Measurements from ENCODE around the gene FIBCD1.
A peak's percentile ranks its signal among the peaks of the same experiment; 100 is the strongest.
"Not testable (repeated sequence)": the region's sequence is repeated elsewhere in the genome, so short reads cannot be mapped to it uniquely, and the experiment has no call there.

FIBCD1 gene

DNA sequence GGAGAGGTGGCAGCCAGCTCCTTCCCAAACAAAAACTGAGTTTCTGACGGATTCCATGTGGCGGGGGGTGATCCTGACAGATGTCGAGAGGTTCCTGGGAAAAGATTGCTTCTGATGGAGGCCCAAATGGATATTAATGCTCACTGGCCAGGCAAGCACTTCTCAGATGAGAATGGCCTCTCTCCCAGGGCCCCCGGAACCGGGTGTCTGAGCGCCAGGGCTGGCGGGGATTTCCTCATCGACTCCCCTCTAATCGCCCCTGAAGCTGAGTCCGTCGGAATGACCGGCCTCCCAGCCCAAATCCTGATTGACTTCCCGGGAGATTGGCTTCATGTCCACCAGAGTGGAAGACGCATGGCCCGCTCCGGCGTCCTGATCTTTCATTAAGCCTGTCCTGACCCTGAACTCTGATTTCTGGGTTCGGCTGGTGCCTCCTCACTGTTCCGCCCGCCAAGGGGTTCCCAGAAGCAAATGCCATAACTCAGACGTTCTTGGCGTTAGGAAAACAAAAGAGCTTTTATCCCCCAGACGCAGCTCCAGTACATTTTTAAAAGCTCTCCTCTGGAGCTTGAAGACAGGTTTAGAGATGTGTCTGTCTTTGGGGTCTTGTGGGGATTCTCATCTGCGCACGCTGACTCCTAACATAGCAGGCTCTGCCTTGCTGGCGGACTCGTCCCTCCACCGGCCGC is 17.6 kb downstream of the FIBCD1 start:
- no peak for DNase-seq

DNA sequence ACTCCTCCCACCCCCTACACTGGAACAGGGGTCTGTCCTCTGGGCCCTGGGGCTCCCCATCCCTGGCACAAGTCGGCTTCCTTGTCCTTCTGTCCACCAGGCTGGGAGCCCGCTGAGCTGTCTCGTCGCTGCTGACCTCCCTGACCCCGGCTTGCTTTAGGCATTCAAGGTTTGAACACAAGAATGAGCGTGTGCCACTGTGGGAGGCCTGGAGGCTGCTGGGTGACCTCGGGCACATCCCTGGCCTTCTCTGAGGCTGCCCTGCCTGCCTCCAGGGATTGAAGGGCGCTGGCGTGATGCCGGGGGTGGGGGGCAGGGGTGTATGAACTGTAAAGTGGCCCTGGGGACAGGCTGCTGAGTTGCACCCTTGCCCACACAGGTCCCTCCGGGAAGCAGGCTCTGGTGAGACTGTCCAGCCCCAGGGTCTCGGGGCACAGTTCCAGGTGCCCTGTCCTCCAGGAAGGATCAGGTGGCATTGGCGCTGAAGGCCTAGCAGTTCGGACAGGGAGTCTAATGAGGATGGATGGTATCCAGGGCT is 18.2 kb downstream of the FIBCD1 start:
- no peak for DNase-seq

DNA sequence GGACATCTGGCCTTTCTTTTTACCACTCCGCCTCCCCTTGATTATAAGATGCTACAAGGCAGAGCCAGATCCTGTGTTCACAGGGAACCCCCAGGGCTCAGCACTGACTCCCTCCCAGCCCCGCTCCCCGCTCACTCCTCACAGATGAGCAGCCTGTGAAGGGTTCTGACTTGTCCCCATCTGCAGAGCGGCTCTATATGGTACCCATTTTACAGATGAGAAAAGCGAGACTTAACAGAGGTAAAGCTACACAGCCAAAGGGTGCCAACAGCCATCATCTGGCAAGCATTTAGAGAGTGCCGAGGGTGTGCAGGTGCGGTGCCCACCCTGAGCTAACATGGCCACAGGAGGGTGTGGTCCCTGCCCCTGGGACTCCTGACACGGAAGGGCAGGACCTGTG is 18.8 kb downstream of the FIBCD1 start:
- DNase-seq: no peak

DNA sequence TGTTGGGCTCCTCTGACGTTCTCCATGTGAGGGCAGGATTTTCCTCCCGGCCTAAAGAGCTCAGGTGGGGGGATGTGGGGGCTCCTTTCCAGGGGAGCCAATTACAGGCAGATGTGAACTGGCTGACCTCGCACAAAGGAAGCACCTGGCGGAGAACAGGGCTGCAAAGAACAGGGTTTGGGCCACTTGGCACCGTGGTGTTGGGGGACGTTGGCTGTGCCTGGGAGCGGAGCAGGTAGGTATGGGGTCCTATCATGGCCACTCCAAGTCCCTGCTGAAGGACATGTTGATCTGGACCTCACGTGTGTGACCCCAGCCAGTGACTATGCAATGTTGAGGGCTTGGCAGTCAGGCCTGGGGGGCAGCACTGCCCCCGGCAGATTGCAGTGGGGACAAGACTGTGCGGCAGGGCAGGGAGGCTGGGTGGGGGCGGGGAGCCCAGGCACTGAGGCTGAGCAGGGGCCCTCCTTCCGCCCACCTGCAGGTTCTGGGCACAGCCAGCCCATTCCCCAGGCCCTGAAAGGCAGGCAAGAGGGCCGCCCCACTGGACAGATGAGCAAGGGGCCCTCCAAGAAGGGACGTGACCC is 19.4 kb downstream of the FIBCD1 start:
- no peak for DNase-seq

DNA sequence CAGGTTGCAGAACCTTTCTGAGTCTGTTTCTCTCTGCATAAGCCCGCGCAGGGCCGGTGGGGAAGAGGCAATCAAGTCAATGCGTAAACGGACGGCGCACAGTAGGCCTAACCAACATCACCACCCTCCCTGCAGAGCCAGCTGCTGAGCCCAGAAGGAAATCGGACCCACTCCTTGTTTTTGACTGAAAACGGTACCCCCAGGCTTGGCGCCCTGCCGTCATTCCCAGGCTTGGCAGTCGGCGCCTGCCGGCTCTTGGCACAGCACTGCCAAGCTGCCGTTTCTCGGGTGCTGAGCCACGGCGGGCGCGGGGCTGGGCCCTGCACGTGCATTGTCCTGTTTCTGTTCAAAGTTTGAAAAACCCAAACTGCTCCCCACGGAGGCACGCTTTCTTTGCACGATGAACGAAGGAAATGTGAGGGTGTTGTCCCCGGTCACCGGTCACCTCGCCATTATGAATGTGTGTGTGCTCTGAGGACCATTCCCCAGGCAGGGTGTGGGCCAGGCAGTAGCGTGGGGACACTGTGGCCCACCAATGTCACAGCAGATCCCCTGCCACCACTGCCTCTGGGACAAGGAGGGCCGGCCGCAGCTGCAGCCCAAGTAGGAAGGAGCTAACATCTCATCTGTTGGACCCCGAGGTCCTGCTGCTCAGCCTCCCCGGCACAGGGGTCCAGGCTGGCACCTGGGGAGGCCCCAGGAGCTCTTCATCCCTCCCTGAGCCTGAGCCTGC is 20.1 kb downstream of the FIBCD1 start:
- DNase-seq: no peak

GRCh38 chr9:130918101-130918825 is 20.8 kb downstream of the FIBCD1 start:
- DNase-seq: no peak

DNA sequence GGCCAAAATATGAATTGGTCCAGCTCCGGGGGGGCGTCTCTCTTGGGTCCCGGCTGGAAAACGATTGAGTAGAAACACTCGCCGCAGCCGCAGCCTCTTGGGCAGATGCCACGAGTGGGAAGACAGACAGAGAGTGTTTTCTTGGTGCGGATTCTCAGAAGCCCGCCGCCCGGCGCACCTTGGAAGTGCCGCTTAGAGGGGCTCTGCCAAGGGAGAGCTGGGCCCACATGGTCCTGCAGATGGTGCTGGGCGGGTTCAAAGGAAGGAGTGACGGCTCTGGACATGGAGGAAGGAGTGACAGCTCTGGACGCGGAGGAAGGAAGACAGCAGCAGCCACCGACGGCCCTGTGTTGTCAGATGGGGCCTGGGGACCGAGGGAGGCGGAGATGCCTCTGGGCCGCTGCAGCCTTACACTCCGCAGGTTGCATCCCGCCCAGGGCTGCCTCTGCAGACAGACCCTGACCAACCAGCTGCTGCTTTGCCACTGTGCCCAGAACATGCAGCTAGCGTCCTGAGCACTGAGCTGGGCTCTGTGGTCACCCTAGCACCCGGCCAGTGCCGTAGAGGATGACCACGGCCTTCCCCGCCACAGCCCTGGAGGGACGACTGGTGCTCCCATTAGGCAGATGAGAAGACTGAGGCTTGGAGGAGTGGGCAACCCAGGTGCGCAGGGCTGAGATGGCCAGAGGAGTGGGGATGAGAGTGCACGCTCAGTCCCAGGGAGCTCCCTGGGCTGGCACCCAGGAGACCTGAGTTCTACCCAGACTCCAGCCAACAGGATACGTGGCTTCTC is 21.7 kb downstream of the FIBCD1 start:
- DNase-seq: no peak

DNA sequence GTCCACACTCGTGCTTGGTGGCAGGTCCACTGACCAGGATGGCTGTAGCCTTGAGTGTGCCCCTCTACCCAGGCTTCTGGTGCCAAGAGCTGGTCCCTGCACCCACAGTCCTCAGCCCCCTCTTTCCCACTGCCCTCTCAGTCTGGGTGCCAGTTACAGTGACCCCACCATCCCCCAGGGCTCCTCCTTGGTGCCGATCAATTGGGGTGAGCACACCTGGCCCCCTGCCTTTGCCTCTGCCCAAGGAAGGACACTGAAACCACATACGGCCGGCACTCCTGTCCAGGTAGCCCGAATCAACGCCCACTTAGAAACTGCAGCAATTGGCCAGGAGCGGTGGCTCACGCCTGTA is 24.0 kb downstream of the FIBCD1 start:
- no peak for DNase-seq

DNA sequence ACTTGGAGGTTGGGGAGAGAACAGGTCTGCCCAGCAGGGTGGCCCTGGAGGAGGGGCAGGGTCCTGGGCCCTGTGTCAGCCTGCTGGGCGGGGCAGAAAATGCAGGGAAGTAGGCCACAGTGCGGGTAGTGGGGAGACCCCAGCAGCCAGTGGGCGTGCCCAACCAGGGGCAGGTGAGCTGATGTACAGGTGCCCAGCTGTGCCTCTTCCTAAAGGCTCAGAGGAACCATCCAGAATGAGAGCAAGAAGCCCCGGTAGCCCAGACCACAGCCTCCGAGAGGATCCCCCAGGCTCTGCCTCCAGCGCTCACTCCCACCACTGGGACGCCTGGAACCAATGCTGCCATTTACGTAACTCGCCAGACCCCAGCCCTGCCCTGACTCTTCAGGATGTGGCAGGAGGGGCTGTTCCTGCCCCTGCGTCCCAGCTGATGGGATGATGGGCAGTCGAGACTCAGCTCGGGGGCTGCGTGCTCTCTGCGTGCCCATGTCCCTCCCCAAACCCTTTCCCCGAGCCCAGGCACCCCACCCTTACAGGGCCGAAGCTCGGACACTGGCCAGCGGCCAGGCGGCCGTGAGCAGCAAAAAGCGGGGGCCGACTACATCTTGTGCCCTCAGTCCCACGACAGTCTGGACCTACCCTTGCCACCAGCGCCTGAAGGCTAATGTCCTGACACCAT is 24.5 kb downstream of the FIBCD1 start:
- no peak for DNase-seq

DNA sequence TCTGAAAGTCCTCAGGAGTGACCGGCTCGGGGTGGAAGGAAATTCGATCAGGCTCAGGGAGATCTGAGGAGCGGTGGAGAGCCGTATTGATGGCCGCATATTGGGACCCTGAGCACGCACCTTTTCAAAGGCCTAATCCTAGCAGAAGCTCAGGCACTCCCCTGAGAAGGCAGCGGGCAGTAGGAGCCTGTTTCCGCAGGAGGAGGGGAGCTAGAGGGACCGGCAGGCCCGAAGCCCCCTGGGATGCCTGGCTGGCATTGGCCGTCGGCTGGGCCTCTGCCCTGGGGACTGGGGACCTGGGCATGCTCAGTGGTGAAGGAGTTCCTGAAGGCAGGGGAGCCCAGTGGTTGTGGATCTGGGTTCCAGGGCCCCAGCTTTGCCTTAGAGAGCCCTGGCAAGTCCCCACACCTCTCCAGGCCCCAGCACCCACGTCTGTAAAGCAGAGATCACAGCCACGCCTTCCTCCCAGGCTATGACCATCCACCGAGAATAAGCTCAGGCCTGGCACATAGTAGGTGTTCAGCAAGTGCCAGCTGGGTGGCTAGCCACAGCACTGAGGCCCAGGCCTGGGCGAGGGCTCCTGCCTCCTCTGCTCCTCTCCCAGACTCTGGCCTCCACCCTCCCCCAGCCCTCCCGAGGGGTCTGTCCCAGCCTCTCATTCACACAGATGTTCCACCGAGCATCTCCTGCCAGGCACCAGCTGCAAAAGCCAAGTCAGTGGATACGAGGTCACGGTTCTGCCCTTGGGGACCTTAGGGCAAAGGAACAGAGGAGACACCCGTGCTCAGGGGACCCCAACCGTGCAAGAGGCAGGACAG is 25.2 kb downstream of the FIBCD1 start:
- DNase-seq: no peak

DNA sequence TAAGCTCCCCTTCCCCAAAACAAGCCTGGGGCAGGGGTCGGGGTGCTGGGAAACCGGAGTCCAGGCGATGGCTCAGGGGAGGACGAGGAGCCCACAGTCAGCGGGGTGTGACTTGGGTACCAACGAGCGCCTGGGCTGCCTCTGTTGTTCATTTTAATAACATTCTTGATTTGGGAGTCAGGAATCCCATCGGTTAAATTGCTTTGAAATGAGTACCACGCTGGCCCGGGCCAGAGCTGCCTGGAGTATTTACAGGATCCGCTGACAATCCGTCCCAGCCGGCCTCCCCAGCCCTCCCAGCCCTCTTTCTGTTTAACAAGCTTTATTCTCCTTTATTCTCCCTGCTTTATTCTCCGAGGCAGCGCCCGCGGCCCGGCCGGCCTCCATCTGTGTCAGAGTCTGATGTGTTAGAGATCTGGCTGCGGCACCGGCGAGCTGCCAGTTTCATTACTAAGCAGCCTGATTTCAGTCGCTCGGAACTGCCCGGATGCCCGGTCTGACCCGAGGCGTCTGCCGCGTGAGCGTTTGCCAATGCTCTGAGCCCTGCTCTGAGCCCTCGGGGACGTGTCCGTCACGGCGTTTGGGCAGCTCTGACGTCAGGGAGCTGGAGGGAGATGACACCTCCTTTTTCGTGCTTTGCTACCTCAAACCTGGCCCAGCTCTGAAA is 26.0 kb downstream of the FIBCD1 start:
- peak; percentile 54 for DNase-seq

GRCh38 chr9:130911254-130912049 is 27.6 kb downstream of the FIBCD1 start:
- DNase-seq: no peak

- DNase-seq: not testable (repeated sequence)
Measured at GRCh38 chr9:130910670-130911069, 28.4 kb downstream of the FIBCD1 start.

DNA sequence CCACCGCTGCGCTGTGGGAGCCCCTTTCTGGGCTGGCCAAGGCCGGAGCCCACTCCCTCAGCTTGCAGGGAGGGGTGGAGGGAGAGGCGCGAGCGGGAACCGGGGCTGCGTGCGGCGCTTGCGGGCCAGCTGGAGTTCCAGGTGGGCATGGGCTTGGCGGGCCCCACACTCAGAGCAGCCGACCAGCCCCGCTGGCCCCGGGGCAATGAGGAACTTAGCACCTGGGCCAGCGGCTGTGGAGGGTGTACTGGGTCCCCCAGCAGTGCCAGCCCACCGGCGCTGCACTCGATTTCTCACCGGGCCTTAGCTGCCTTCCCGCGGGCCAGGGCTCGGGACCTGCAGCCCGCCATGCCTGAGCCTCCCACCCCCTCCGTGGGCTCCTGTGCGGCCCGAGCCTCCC is 29.0 kb downstream of the FIBCD1 start:
- not testable (repeated sequence) for DNase-seq

DNA sequence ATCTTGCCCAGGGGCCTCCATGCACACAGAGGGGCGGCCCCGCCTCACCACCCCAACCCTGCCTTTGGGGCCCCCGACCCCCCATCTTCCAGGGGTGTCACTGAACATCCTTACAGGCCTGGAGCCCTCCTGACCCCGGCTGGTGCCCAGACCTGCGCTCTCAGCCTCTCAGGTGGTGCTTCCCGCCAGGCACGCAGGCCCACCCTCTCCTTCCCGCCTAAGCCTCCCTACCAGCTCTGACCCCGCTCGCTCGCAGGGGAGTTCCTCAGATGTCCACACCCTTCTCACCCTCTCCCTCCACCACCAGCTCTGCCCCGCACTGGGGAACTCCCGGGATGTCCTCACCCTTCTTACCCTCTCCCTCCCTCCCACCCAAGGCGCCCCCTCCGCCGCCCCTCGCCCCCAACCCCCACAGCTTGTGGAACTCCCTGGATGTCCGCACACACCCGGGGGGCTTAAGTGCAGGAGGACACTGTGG is 30.1 kb downstream of the FIBCD1 start:
- no peak for DNase-seq

GRCh38 chr9:130908146-130908877 is 30.7 kb downstream of the FIBCD1 start:
- DNase-seq: no peak

DNA sequence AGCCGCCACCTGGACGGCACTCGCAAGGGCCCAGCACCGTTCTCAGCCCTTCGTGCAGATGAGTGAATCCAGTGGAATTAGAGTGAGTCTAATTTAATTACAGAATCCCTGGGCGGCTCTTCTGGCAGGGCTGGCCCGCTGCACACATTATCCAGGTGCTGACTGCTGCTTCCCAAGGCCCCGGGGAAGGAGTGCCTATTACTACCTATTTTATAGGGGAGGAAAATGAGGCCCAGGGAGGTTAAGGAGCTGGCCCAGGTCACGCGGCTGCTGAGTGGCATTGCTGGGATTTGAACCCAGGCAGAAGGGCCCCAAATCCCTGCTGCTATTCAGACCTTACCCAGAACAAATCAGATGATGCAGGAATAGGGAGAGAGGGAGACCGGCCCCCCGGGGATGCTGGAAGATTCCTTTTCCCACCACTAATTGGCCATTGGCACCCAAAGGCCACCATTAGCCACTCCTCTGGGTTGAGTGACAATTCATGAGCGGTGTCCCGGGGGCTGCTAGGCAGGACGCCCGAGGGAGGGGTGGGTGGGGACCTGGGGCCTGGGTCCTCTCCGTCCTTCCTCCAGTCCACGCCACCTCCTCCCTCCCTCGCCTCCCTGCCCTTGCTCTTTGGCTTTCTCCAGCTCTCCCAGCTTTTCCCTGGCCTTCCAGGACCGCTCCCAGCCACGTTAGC is 32.2 kb downstream of the FIBCD1 start:
- no peak for DNase-seq
